Measurements from ENCODE around the gene ZBTB7C.

GRCh38 chr18:48072428-48073204, 336.6 kb downstream of the ZBTB7C start:
- TF ChIP-seq CTCF (conservative IDR thresholded peaks at IDR 0.05; ENCODE audit: low read length) (no peak), EZH2phosphoT487 (IDR thresholded peaks at IDR 0.05; ENCODE audit: borderline replicate concordance) (no peak)

Data from Loucy (cell line).